ENCODE results near the gene SLC25A21. TPM values are rescaled to one million over a fixed set of nuclear protein-coding genes. Genes with fewer than 3 reads are reported as not detected.

The SLC25A21 gene
- total RNA-seq, 2 donors from 2014 or later: 1.2 TPM; not detected in 1

DNA sequence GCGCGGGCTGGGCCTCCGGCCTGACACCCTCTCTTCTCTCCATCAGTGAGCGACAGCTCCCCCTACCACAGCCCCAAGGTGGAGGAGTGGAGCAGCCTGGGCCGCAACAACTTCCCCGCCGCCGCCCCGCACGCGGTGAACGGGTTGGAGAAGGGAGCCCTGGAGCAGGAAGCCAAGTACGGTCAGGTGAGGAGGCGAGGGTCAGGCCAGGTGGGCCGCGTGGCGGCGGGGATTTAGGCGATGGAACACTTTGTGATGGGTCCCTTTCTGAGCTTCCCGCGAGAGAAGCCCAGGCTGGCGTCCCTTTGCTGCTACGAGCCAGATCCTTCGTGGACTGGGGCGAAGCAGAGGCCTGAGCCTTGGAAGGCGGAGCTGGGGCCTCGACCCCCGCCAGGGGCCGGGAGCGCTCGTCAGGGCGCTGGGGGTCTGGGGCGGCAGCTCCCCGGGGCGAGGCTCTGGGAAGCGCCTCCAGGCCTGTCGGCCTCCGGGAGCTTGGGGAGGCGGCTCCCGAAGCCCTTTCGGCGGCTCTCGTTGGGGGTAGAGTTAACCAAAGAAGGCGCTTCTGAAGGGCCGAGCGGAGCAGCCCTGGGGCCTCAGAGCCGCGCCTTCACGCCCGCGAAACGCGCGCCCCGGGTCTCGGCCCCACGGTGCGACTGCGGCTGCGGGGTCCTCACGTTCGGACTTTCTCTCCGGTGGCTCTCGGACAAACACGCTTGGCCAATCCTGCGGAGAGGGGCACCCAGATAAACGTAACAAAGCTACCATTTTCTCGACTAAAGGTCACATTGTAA, 505.8 kb downstream of the SLC25A21 start:
- Histone ChIP-seq H3K4me1 (ENCODE audit: control insufficient read depth in 1 of 2, low read depth in 2 of 2) (peaks cover 4 to 31% of the 10 kb centered on the region in 2 donors), H3K4me3 (peak overlapping the region; percentile 8), H3K27ac (no peak overlapping the region), H3K36me3 (no peaks in the 10 kb centered on the region), H3K9me3 (no peaks in the 10 kb centered on the region), H3K27me3 (replicated peaks; ENCODE audit: insufficient read depth) (peaks cover 7% of the 10 kb centered on the region)
- ATAC-seq (ENCODE audit: insufficient number of reproducible peaks, low FRiP score, low read depth) (no peak), DNase-seq (ENCODE audit: low spot score) (no peak)
- TF ChIP-seq, protein P1, sequence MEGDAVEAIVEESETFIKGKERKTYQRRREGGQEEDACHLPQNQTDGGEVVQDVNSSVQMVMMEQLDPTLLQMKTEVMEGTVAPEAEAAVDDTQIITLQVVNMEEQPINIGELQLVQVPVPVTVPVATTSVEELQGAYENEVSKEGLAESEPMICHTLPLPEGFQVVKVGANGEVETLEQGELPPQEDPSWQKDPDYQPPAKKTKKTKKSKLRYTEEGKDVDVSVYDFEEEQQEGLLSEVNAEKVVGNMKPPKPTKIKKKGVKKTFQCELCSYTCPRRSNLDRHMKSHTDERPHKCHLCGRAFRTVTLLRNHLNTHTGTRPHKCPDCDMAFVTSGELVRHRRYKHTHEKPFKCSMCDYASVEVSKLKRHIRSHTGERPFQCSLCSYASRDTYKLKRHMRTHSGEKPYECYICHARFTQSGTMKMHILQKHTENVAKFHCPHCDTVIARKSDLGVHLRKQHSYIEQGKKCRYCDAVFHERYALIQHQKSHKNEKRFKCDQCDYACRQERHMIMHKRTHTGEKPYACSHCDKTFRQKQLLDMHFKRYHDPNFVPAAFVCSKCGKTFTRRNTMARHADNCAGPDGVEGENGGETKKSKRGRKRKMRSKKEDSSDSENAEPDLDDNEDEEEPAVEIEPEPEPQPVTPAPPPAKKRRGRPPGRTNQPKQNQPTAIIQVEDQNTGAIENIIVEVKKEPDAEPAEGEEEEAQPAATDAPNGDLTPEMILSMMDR (IDR thresholded peaks at IDR 0.05): no peak

DNA sequence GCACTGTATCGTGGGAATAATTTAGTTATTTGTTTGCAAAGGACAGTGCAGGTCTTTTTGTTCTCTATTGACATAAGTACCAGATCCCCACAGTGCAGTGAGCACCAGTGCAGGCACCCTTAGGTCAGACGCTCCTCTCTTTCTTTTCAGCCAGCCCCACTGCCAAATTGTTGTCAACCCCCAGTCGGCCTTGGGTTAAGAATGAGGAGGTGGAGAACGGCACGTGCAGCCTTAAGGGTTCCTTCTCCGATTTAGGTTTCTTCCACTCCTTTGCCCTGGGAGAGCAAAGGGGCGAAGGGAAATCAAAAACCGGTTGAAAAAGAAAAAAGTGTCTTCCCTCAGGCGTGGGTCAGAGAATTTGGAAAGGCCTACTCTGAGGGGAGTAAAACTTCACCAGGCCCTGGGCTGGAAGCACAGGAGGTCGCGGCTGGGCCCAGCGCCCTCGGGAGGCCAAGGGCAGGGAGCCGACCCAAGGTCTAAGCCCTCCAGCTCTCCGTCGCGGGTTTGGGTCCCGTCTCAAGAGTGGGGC, 506.5 kb downstream of the SLC25A21 start:
- Histone ChIP-seq H3K4me1 (ENCODE audit: control insufficient read depth in 1 of 2, low read depth in 2 of 2) (peaks cover 4 to 37% of the 10 kb centered on the region in 2 donors), H3K27ac (no peak overlapping the region), H3K27me3 (replicated peaks; ENCODE audit: insufficient read depth) (peaks cover 13% of the 10 kb centered on the region), H3K9me3 (no peaks in the 10 kb centered on the region), H3K36me3 (no peaks in the 10 kb centered on the region), H3K4me3 (no peak overlapping the region)
- ATAC-seq (ENCODE audit: insufficient number of reproducible peaks, low FRiP score, low read depth): no peak
- no peak for DNase-seq (ENCODE audit: low spot score)
- TF ChIP-seq, protein P1 (IDR thresholded peaks at IDR 0.05): no peak

DNA sequence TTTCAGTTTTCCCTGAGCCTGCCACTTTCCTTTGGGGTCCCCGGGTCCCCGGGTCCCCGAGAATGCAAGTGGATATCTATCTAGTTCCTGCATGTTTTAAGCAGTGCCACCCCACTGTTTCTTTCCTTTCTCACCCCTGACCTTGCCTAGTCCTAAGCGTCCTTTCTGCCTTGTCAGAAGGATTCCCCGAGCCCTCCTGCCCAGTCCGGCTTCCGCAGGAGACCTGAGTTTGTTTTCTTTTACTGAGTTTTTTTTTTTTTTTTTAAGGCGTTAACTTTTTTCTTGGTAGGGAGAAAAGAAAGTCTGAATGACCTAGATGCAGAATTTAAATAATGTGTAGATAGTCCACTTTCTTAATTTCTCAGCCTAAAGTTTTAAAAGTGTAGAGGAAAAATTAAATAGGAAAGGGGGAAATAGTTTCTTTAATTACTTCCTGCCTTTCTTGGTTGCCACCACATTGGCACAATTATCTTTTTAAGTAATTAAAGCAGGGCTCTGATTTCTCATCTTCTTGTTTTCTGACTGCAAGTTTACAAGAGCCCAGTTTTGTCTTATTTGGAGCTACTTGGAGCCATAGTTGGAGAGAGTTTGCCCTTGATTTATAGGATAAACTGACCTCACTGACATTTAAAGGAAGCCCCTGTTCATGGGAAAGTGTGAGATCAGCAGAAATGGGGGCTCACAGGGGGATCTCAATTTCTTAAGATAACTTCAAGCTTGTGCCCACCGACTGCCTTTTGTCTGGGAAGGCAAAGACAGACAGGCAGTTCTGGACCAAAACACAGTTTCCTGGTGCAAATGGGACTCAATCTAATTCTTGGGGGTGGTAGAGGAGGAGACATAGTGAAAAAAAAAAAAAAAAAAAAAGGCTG, 507.8 kb downstream of the SLC25A21 start:
- H3K36me3 ChIP-seq: no peaks in the 10 kb centered on the region
- TF ChIP-seq, protein P1 (IDR thresholded peaks at IDR 0.05): no peak
- peaks cover 14% of the 10 kb centered on the region for H3K27me3 ChIP-seq (replicated peaks; ENCODE audit: insufficient read depth)
- ATAC-seq (ENCODE audit: insufficient number of reproducible peaks, low FRiP score, low read depth) (no peak), DNase-seq (ENCODE audit: low spot score) (no peak)
- H3K9me3 ChIP-seq: no peaks in the 10 kb centered on the region
- H3K4me1 ChIP-seq (ENCODE audit: control insufficient read depth in 1 of 2, low read depth in 2 of 2): peaks cover 4 to 39% of the 10 kb centered on the region in 2 donors
- H3K4me3 ChIP-seq: peak overlapping the region; percentile 74
- H3K27ac ChIP-seq: no peak overlapping the region

DNA sequence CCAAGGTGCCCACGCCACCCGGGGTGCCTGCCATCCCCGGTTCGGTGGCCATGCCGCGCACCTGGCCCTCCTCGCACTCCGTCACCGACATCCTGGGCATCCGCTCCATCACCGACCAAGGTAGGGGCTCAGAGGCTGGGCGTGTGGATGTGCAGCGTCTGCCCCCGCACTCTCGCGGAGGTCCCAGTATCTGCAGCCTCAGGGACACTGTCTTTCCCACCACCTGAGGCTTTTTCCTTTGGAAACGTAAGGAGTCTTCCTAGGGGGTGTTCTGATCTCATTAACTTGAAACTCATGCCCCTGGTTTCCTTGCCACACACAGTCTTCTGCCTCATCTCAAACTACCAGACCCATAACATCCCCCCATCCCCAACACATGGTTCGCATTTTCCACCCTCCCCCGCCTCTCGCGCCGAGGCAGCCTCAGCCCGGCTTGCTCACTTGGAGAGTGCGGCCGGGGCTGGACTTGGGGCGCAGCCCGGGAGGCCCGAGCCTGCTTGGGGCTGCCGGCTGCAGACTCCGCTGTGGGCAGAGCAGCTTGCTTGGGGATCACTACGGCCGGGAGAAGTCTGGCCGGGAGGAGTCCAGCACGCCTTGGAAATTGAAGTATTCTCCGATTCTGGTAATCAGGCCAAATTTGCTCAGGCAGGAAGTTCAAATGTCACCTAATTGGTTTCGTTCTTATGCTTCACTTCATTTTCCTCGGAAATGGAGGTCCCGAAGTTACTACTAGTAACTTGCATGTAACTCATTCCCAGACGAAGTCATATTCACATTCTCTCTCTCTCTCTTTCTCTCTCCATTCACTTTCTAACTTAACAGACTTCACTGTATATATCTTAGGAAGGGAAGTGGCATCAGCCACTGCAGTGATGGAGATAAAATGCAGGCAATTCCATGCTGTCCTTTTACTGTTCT, 508.7 kb downstream of the SLC25A21 start:
- H3K4me1 ChIP-seq (ENCODE audit: control insufficient read depth in 1 of 2, low read depth in 2 of 2): peaks cover 4 to 46% of the 10 kb centered on the region in 2 donors
- TF ChIP-seq, protein P1 (IDR thresholded peaks at IDR 0.05): no peak
- H3K9me3 ChIP-seq: no peaks in the 10 kb centered on the region
- DNase-seq (ENCODE audit: low spot score): no peak
- H3K27ac ChIP-seq: peak overlapping the region in 1 of 2 donors; percentile 33
- H3K36me3 ChIP-seq: no peaks in the 10 kb centered on the region
- peaks cover 23% of the 10 kb centered on the region for H3K27me3 ChIP-seq (replicated peaks; ENCODE audit: insufficient read depth)
- ATAC-seq (ENCODE audit: insufficient number of reproducible peaks, low FRiP score, low read depth): no peak
- peak overlapping the region; percentile 74 for H3K4me3 ChIP-seq

Data from thoracic aorta (tissue), 2 donors.